Measurements from ENCODE around the gene MAD2L1BP.

The MAD2L1BP gene

DNA sequence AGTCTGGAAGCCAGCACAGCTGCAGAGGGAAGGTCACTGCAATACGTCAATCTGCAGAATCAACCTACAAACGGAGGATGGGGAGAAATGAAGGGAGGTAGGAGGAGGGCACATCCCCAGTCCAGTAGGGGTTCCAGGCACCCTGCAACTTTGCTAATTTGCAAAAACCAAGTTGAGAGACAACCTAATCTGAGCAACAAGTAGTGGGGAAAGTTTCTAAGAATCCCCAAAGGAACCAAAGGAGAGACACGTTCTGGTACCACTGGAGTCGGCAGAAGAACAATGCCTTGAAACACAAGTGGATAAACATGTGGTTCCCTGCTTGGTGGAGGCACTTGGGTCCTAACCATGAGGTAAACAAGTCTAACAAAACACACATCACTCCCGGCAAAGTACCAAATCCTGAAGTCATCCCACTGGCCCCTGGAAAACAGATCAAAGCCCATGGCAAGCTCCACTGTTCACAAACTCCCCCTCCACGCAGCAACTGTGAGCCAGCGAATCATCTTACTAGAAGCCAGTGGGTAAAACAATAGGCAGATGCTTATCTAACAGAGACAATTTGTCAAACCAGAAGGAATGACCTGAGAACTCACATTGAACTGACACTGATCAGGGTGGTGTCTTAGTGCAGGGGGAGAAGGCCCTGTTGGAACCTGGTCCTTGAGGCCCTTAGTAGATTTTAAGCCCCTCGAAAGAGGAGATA is 47.2 kb downstream of the MAD2L1BP start:
- Mint-ChIP-seq H3K4me3 (peak overlapping the region; percentile 72), H3K4me1 (peaks cover 84% of the 10 kb centered on the region), H3K27ac (peak overlapping the region; percentile 91), H3K9me3 (no peaks in the 10 kb centered on the region), H3K27me3 (ENCODE audit: low read depth, poor library complexity) (no peaks in the 10 kb centered on the region), H3K36me3 (ENCODE audit: low read depth) (peaks cover 34% of the 10 kb centered on the region)
- DNase-seq, result no peak
- no peak for TF ChIP-seq CTCF (IDR thresholded peaks at IDR 0.05)

- H3K9me3 Mint-ChIP-seq, result no peaks in the 10 kb centered on the region
- peaks cover 27% of the 10 kb centered on the region for H3K36me3 Mint-ChIP-seq (ENCODE audit: low read depth)
Observed at GRCh38 chr6:43683708-43684455, 48.2 kb downstream of the MAD2L1BP start.

DNA sequence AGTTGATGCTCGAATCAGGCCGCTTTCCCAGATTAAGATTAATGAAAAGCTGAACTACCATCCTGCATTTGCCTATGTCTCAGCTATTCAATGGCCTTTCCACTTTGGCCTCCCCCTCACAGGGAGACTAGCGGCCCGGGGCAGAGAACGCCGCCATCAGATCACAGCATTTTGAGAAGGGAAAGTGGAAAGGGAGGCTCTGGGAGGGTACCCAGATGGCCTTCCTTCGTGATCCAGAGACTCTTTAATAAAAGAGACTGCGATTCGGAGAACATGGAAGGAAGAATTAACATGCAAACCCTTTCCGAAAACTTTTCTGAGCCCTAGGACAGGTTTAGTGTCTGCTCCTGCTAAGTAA is 51.4 kb downstream of the MAD2L1BP start:
- DNase-seq, result no peak
- no peaks in the 10 kb centered on the region for H3K9me3 Mint-ChIP-seq

More at GRCh38 chr6:43683708-43684455, 48.2 kb downstream of the MAD2L1BP start:
- peak overlapping the region; percentile 47 for H3K27ac Mint-ChIP-seq
- no peak overlapping the region for H3K4me3 Mint-ChIP-seq
- TF ChIP-seq CTCF (IDR thresholded peaks at IDR 0.05), result no peak
- DNase-seq, result no peak
- H3K27me3 Mint-ChIP-seq (ENCODE audit: low read depth, poor library complexity), result peaks cover 3% of the 10 kb centered on the region
- H3K4me1 Mint-ChIP-seq, result peaks cover 90% of the 10 kb centered on the region

DNA sequence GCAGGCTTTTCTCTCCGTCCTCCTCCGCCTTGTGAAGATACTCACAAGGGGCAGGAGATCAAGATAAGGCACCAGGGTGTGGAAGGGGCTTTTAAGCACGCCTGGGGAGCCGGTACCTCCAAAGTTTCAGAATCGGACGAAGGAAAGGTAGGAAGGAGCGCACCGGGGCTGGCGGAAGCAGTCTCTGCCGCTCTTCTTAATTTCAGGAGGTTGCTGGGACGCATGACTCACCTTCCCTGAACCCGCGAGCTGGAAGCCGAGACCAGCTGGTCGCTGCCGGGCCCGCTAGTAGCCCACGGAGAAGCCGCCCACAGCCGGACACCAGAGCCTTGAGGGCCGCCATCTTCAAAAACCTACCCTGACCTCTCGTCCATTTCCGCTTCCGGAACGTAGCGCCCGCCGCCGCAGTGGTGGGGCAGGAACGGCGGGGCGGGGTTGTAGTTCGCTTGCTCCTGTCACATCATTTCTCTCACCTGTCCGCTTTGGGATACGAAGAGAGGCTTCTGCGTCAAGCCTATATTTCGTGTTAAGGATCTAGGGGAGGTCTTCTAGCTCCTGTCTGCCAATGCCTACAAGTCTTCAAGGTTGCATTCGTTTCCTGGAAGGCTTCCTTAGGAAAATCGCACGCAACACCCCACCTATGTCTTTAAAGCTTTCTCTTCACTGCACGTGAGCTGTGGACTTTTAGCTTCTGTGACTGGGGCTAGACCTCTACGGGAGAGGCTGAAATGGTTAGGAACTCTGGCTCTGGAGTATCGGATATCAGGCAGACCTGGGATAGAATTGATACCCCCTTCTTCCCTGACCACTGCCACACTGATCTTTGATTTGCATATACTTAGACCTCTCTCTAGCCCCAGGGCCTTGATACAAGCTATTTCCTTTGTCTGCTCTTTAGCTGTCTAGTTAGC is 52.1 kb downstream of the MAD2L1BP start, which contains the start of gene MRPS18A:
MRPS18A (minus strand) TSS at position 355 of the 911 bp plus-strand sequence; CDS start at position 343, 12 bp downstream.
- Mint-ChIP-seq H3K9me3 (no peaks in the 10 kb centered on the region), H3K4me3 (peak within 1 kb of the TSS; percentile 96), H3K4me1 (peaks cover 52% of the 10 kb centered on the region), H3K36me3 (ENCODE audit: low read depth) (peaks cover 10% of the 10 kb centered on the region), H3K27me3 (ENCODE audit: low read depth, poor library complexity) (peaks cover 27% of the 10 kb centered on the region), H3K27ac (peak within 1 kb of the TSS; percentile 78)
- peak; percentile 79 for DNase-seq
- TF ChIP-seq CTCF (IDR thresholded peaks at IDR 0.05), result no peak

More for the DNA sequence above, 51.4 kb downstream of the MAD2L1BP start:
- TF ChIP-seq CTCF (IDR thresholded peaks at IDR 0.05), result no peak
- Mint-ChIP-seq H3K27ac (peak overlapping the region; percentile 78), H3K27me3 (ENCODE audit: low read depth, poor library complexity) (peaks cover 21% of the 10 kb centered on the region), H3K4me3 (peak overlapping the region; percentile 96), H3K4me1 (peaks cover 59% of the 10 kb centered on the region), H3K36me3 (ENCODE audit: low read depth) (peaks cover 10% of the 10 kb centered on the region)

GRCh38 chr6:43689421-43689820 is 53.8 kb downstream of the MAD2L1BP start:
- TF ChIP-seq CTCF (IDR thresholded peaks at IDR 0.05), result no peak
- peaks cover 36% of the 10 kb centered on the region for H3K27me3 Mint-ChIP-seq (ENCODE audit: low read depth, poor library complexity)
- no peak for DNase-seq
- no peaks in the 10 kb centered on the region for H3K9me3 Mint-ChIP-seq
- H3K4me3 Mint-ChIP-seq, result no peak overlapping the region
- H3K36me3 Mint-ChIP-seq (ENCODE audit: low read depth), result peaks cover 6% of the 10 kb centered on the region
- no peak overlapping the region for H3K27ac Mint-ChIP-seq
- peaks cover 36% of the 10 kb centered on the region for H3K4me1 Mint-ChIP-seq

Data from nephron progenitor cell (in vitro differentiated cells).